ENCODE data around the gene SIK3.

SIK3 gene

DNA sequence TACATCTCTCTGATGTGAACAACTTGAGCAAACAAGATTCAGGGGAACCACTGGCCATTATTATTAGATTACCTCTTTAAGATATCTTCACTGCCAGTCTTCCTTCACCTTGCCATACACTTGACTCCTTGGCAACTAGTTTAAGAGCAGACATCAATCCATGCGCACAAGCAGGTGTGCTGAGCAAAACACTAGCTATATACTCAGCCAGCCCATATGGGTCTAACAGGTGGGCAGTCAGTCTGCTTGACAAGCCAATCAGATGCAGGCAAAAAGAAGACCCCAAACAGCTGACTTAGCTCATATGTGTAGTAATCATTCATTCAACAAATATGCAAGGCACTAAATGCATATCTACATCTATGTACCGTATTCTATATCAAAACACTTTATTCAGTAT is 101.2 kb downstream of the SIK3 start:
- no peak for DNase-seq

- no peak for DNase-seq
These were observed 104.0 kb downstream of the SIK3 start for GRCh38 chr11:116994195-116994594.

- DNase-seq = no peak
These were observed 104.6 kb downstream of the SIK3 start for GRCh38 chr11:116993599-116993998.

- no peak for DNase-seq
These were observed 106.7 kb downstream of the SIK3 start for GRCh38 chr11:116991491-116991890.

DNA sequence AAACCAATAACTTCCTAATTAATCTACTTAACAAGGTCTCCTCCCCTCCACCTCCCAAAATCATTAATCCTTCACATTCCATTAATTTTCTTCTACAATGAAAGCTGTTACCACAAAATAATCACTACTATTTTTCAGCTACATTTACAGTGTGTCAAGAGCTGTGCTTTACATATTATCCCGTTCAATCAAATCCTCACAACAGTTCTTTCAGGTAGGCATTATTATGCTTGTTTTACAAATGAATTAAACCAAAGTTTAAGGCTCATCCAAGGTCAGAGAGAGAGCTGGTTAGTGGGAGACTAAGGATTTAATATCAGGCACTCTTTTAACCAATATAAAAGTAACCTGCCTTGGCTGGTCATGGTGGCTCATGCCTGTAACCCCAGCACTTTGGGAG is 107.4 kb downstream of the SIK3 start:
- no peak for DNase-seq

GRCh38 chr11:116990061-116990473 is 108.2 kb downstream of the SIK3 start:
- DNase-seq = no peak

DNA sequence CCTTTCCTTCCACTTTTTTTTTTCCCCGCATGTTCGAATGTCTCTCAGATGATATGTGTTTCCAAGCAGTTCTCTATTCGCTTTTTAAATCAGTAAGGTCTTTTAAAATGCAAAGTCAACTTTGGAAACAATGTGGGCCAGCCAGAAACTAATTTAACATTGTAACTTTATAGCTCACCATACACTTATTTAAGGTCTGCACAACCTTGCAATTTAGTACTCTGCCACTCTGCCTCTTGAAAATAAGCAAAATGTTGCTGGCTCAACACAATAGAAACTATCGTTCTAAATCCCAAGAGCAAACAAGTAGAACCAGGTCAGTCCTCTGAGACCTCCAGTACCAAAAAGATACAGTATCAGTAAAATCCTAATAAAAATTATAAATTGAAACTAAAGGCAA is 109.0 kb downstream of the SIK3 start:
- DNase-seq = no peak

- DNase-seq = no peak
These were observed 111.6 kb downstream of the SIK3 start for GRCh38 chr11:116986521-116987105.

GRCh38 chr11:116984589-116984988 is 113.6 kb downstream of the SIK3 start:
- no peak for DNase-seq

DNA sequence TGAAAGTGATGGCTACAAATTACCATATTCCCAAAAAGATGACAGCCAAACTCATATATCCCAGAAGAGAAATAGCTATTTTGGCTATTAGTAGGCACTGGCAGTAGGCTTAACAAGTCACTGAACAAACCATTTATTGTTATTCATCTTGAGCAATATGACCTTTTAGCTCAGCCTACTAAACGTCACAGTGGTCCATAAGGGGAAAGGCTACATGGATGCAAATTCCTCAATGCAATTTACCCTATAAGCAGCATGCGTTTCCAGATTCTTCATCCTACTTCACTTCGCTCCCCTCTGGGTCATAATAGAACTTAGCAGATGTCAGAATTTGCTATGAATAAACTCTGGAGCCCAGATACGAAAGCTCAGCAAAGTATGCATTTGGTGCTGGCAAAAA is 114.0 kb downstream of the SIK3 start:
- DNase-seq = no peak

DNA sequence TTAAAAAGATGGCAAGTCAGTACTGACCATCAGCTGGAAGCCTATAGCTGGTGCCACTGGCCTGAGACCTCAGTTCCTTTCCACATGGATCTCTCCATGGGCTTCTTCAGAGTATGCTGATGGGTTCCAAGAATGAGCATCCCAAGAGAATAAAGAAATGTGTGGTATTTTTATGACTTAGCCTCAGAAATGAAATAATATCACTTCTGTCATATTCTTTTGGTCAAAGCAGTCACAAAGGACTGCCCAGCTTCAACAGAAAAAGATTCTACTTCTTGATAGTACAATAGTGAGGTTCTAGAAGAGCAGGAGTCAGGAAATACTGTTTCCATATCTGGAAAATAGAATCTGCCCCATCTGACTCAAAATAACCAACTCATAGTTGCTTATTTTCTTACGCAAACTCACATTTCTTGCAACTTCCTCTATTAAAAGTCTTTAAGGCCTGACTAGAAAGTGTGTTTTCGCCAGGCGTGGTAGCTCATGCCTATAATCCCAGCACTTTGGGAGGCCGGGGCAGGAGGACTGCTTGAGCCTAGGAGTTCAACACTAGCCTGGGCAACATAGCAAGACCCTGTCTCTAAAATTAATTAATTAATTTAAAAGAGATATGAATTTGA is 116.9 kb downstream of the SIK3 start:
- DNase-seq = no peak

DNA sequence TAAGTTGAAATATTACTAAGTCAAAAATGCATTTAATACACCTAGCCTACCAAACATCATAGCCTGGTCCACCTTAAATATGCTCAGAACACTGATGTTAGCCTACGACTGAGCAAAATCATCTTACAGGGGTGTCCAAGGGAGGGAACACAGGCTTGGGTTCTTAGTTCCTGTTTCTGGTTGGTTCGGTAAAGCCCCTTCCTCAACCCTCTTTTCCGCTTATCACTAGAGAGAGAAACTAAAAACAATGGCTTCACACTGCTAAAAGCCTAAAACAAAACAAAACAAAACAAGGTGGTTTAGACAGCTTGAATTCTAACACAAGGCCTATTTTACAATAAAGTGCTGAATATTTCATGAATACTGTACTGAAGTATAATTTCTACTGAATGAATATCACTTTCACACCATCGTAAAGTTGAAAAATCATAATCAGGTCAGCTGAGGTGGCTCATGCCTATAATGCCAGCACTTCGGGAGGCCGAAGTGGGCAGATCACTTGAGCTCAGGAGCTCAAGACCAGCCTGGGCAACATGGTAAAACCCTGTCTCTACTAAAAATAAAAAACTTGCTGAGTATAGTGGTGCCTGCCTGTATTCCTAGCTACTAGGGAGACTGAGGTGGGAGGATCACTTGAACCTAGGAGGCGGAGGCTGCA is 118.0 kb downstream of the SIK3 start:
- DNase-seq = no peak

- no peak for DNase-seq
These were observed 121.2 kb downstream of the SIK3 start for GRCh38 chr11:116976941-116977570.

DNA sequence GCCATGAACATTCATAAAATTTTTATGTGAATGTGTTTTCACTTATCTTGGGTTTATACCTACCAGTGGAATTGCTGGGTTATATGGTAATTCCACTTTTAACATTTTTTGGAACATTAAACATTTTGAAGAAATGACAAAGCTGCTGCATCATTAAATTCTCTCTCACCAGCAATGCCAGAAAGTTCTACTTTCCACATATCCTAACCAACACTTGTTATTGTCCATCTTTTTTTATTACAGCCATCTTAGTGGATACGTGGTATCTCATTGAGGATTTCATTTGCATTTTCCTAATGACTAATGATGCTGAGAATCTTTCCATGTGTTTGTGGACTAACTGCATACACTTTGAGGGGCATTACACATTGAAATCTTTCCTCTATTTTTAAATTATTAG is 122.6 kb downstream of the SIK3 start:
- DNase-seq = no peak

- no peak for DNase-seq
These were observed 125.0 kb downstream of the SIK3 start for GRCh38 chr11:116973270-116973669.

DNA sequence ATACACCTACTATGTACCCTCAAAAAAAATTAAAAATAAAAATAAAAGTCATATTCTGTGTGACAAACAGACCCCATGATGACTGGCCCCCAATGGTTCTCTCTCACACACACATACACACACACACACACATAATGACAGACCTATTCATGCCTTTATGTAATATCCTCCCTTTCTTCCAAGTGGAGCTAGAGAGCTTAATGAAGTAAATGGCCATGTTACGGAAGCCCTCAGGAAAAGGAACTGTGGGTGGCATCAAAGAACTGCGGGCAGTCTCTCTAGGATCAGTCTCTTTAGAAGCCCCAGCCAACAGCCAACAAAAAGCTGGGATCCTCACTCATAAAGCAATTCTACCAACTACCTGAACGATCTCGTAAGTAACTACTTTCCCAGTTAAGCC is 125.5 kb downstream of the SIK3 start:
- no peak for DNase-seq

DNA sequence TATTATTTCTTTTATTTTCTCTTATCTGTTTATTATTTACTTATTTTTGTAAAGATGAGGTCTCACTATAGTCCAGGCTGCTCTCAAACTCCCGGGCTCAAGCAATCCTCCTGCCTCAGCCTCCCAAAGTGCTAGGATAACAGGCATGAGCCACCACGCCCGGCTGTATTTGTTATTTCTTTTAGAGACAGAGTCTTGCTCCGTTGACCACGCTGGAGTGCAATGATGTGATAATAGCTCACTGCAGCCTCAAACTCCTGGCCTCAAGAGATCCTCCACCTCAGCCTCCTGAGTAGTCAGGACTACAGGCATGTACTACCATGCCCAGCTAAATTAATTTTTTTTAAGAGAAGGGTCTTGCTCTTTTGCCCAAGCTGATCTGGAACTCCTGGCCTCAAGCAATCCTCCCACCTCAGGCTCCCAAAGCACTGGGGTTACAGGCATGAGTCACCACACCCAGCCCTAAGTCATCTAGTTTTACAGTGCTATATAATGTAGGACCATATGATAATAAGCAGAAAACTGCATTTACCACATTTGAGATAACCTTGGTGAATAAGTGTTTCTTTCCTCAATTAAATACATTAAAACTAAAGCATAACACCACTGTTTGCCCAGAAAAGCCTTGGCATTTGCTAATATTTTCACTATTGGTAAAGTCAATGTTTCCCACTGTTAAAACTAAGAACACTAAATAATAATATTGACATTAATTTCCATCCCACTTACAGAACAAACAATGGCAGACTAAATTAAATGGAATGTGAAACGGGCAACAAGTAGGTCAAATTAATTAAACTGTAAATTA is 127.5 kb downstream of the SIK3 start:
- no peak for DNase-seq

DNA sequence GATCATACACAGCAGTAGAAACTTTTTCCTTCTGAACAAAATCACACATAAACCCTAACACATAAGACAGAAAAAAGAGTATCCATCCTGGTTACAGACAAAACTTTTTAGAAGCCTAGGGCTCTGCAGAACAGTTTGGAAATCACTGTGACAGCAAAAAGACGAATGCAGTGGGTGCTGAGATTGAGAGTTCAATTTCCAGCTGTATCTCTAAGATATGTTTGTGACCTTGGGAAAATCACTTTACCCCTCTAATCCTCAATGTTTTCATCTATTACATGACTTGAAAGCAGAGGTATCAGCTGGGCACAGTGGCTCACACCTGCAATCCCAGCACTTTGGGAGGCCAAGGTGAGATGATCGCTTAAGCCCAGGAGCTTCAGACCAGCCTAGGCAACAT is 128.5 kb downstream of the SIK3 start:
- DNase-seq = no peak

GRCh38 chr11:116964269-116964668 is 134.0 kb downstream of the SIK3 start:
- DNase-seq = no peak

- DNase-seq = no peak
These were observed 134.4 kb downstream of the SIK3 start for GRCh38 chr11:116963813-116964212.

GRCh38 chr11:116962108-116962507 is 136.1 kb downstream of the SIK3 start:
- DNase-seq = no peak

DNA sequence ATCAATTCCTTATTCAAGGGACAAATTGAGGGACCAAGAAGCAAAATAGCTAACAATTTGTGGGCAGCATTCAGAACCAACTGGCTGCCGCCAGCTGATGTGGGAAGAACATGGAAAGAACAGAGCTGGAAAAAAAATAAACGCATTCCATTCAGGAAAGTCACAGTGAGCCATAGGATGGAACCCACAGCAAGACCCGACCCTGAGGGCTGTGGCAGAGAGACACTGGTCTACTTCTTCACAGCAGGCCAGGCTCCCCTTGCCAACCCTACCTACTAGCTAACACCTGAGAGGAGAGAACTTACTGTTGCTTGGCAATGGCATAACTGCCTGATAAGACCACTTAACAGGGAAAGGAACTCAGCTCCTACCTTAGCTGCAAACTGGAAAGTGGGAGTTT is 137.3 kb downstream of the SIK3 start:
- DNase-seq = peak; percentile 8

DNA sequence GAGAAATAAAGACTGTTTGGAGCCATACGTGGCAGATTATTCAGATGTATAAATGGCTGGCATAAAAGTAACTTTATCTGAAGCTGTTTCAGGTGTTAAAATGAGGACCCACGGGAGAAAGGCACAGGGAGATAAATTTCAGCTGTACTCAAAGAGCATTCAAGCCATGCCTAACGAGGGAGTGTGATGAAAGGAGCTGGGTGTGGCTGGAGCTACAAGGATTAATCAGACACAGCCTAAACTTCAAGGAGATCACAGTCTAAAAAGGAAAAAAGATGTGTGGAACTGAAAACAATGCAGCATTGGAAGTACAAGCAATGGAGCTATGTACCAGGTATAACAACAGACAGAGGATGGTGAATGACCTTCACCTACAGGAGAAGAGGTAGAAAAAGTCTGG is 140.0 kb downstream of the SIK3 start:
- no peak for DNase-seq

Data from NCI-H1105 treated with DMSO at 0.1 percent for 48 hours (cell line).